Hematopoietic multipotent progenitor cell treated with erythropoietin and hydrocortisone succinate and interleukin-3 and kit ligand, for 8 days (in vitro differentiated cells): ENCODE results near the gene NSD1.
"Not testable (repeated sequence)": the region's sequence is repeated elsewhere in the genome, so short reads cannot be mapped to it uniquely, and the experiment has no call there.

Source experiments
- DNase-seq: peaks from one replicate; pipeline ENCODE4 v3.0.0-alpha.2; 2015

NSD1 gene

DNA sequence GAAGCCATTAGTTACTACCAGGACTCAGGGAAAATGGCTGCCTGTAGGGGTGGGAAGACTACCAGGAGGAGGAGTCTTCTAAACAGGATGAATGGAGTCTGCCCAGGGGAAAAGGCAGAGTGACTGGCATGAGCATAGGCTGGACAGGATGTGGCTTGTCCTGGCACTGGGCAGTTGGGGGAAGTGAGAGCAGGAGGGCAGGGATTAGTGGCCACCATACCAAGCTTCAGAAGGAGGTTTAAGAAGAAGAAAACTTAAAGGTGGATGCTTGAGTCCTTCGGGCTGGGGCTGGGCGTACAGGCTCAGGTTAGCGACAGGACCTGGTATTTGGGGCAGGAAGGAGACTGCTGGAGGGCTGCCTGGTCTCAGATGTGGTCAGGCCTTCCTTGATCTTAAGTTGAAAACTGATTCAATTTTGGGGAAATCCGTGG lies 5.0 kb upstream of the NSD1 start:
- DNase-seq: no peak

DNA sequence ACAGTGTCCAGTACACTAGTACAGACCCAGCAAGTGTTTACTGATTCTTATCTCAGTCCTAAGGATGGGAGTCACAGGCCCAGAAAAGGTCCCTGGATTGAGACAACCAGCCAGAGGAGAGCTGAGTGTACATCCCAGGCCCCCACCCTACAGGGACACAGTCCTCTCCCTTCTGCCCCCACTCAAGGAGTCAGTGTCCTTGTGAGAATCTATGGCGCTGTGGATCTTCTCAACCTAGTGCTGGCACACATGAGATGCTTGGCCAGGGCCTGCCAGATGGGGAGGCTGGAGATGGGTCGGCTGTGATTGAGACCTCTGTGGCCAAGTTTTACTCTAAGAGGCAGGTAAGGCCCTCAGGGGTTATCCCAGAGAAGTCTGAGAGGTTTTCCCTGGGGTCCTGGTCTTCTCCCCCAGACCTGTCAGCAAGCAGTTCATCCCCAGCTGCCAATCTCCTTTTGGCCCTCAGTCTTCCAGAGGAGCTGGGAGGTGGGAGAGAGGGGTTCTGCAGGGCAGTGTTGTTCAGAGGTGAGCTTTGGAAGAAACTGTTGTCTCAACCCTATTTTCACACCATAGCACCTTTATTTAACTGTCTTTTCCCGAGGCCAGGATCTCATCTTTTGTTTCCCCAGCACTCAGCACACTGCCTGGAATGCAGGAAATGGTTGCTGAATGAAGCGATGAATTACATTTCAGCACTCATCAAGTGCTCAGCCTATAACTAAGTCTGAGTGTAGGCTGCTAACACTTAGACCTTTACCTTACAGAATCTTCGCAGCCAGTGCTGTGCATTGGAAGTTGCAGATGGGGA lies 3.2 kb upstream of the NSD1 start:
- no peak for DNase-seq

DNA sequence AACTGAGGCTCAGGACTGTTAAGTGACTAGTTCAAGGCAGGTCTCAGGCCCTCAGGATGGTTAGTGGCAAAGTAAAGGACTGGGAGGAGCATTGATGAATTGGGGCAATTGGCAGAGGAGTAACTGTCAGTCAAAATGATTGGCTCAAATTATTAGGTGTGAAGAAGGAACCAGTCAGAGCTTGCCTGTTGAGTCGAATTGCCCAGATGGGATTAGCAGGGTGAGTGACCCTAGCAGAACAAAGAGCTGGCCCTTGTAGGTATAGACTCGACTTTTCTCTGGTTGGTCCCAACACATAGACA lies 2.6 kb upstream of the NSD1 start:
- no peak for DNase-seq

DNA sequence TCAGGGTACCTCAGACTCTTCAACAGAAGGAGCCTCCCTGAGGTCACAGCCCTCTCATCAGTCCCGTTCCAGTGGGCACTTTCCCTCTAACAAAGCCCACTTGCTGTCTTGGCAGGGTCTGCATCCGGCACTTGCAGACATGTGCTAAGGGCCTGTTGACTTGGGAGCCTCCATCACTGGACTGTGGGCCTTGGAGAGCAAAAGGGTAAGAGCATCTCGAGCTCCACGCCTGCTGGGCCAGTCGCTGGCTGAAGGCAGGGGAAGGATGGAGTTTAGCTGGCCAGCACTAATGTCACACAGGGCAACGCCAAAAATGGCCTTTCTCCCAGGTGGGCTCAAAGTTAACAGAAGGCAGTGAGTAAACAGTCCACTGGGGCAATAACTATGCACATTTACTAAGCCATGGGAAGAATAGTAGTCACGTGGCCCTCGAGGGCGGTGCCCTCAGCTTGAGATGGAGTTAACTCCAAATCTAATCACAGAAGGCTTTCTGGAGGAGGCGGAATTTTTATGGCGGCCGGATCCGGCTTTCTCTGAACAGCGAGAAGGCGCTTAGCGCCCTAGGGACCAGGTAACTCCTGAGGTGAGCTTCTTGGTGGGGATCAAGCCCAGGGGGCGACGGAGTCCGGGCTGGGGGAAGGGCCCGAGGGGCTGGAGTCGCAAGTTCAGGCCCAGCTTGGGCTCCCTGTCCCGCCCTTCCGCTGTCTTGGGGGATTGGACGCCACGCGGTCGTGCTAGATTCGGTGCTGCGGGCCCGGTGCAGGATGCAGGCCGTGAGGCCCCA lies 2.0 kb upstream of the NSD1 start:
- DNase-seq: no peak

DNA sequence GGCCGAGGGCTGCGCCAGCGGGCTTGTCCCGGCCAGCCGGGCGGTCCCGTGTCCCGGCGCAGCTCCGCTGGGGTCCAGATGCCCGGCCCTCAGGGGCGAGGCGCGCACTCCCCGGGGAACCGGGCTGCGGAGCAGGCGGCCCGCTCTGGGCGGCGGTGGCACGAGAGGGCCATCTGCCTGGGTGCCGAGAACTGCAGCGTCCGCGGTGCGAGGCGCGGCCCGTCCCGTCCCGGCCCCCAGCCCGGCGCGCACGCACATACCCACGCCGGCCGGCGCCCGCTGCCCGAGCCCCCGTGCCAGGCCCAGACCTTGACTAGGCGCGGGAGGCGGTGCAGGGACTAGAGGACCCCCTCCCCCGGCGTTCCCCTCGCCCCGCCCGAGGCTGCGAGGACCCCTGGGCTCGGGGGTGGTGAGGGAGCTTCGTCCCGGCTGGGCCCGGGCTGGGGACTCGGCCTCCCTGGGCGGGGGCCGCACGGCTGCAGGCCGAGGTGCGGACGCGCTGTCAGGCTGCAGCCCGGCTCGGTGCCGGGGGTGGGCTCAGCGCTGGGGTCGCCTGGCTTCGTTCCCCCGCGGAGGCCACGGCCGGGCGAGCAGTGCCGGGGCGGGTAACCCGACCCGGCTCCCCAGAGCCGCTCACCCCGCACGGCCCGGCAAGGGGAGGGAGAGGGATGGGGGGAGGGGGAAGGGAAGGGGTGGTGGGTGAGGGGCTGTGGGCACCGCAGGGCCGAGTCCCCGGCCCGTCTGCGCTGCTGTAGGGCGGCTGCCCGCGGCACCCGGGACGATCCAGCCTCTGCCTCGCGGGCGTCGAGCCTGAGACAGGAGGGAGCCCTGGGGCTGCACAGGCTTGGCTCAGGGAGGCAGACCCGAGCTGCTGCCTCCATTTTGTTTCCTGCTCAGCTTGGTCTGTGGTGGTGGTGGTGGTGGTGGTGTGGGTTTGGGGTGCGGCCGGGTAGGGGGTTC lies 1.2 kb upstream of the NSD1 start:
- peak; percentile 42 for DNase-seq

DNA sequence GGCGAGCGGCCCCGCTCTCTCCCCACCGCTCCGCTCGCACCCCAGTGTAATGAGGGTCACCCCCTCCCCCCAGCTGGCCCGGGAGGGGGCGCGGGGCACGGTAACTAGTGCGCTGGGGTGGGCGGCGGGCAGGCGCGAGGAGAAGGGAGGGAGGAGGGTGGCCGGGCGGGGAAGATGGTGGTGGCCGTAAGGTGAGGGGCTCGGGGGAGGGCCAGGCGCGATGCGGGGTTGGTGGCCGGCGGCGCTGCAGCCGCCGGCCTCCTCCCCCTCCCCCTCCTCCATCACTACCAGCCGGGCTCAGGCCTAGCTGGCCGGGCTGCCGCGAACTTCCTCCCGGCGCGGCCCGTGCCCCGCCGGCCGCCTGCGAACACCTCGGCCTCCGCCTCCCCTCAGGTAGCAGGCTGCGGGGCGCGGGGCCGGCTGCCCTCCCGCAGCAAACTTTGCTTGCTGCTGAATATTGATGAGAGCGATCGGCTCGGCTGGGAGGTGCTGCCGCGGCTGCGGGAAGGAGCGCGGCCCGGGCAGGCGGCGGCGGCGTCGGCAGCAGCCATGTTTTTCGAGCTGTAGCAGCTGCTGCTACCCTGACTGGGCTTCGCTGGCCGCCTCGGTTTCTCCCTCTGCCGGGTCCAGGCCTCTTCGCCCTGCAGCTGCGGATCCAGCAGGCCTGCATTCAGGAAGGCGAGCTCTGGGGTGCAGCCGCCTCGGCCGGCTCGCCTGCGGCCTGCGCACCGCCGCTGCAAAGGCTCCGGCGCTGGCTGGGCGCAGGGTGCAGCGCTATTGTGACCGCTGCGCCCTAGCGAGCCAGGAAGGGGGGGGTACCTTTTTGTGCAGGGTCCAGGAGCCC lies 502 bp downstream of the NSD1 start:
- DNase-seq: no peak

DNA sequence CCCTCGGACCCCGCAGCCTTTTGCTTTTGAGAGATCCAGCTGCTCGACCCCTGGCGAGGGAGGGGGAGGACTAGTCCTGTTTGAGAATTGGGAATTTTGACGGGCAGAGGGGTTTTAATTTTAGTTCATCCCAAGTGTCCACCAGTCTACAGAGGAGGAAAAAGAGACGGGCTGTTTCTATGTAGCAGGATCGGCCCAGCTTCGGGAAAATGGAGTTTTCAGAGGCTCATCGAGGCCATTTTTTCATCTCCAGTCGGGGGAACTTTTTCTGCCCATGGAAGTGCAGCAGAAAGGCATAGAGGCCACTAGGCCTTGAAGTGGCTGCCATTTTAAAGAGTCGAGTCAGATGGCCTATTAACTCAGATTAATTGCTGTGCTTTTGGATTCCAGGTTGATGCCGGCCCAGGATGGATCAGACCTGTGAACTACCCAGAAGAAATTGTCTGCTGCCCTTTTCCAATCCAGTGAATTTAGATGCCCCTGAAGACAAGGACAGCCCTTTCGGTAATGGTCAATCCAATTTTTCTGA lies 1.2 kb downstream of the NSD1 start:
- DNase-seq: peak; percentile 35

DNA sequence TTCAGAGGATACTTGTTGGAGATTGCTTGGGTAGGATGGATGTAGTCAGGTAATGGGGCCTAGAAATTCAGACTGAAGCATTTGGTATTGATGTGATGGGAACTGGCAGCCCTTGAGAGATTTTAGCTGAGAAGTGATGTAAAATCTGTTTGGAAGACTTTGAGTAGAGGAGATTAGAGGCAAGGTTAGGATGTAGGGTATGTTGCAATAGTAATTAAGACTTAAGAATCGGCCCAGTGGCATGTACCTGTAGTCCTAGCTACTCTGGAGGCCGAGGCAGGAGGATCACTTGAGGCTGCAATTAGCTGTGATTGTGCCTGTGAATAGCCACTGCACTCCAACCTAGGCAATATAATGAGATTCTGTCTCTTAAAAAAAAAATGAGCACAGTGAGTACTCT lies 6.7 kb downstream of the NSD1 start:
- no peak for DNase-seq

DNA sequence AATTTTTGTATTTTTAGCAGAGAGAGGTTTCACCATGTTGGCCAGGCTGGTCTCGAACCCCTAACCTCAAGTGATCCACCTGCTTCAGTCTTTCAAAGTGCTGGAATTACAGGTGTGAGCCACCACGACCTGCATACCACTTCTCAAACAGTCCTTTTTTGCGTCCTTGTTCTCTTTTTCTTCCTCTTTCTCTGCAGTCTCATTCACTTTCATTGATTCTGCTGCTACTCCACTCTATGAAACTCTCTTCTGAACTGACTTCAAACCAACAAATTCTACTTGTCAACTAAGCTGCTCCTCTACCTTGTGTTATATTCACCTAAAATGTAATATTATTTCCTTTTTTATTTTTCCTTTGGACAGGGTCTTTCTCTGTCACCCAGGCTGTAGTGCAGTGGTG lies 7.9 kb downstream of the NSD1 start:
- DNase-seq: no peak

DNA sequence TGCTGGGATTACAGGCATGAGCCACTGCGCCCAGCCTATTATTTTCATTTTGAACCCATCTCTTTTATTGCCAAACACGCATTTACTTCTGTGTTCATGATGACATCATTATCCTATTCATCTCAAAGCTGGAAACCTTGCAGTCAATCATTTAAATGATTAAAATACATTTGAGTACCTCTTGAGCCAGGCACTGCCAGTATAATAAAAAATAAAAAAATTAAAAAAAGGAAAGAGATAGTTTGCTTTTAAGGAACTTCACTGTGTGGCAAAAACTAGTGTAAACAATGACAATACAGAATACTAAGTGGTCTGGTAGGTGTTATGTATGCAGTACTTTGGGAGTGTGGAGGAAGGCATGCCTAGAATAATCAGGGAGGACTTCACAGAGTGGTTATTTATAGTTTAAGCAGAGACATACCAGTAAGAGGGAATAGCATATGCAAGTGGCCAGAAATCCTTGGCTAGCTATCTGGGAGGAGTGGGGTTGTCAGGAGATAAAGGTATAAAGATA lies 8.6 kb downstream of the NSD1 start:
- DNase-seq: no peak

DNA sequence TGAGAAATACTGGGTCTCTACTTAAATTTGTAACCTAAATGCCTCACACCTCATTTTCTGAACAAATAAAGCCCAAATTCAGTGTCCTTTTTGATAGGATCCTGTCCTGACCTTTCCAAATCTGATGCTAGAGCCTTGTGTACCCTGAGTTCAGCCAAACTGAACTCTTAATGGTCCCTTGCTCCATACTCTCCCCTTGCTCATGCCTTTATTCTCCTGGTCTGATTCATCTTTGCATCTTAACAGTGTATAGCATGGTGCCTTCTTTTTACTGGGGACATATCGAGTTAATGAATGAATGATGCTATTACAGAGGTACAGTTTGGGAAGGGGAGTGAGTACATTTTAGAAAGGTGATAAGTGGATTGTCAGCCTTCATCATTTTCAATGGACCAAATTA lies 9.2 kb downstream of the NSD1 start:
- DNase-seq: no peak

DNA sequence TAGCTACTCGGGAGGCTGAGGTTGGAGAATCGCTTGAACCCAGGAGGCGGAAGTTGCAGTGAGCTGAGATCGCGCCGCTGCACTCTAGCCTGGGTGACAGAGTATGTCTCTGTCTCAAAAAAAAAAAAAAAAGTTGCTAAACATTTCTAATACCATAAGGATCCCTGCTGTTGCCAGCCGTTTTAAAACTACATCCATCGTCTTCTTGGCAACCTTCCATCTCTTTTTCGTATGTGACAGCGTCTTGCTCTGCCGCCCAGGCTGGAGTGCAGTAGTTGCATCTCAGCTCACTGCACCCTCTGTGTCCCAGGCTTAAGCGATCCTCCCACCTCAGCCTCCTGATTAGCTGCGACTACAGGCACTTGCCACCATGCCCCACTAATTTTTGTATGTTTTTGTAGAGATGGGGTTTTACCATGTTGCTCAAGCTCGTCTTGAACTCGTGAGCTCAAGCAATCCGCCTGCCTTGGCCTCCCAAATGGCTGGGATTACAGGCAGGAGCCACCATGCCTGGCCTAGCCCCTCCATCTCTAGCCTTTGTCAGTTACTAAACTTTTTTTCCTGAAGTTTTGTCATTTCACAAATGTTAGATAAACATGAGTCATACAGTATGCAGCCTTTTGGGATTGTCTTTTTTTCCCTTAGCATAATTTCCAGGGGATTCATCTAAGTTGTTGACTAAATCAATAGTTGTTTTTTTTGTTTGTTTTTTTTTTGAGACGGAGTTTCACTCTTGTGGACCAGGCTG lies 13.5 kb downstream of the NSD1 start:
- no peak for DNase-seq

DNA sequence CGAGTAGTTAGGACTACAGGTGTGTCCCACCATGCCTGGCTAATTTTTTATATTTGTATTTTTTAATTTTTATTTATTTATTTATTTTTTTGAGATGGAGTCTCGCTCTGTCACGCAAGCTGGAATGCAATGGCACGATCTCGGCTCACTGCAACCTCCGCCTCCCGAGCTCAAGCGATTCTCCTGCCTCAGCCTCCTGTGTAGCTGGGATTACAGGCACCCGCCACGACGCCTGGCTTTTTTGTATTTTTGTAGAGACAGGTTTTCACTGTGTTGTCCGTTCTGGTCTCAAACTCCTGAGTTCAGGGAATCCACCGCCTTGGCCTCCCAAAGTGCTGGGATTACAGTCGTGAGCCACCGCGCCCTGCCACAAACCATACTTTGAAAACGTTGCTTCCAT lies 16.5 kb downstream of the NSD1 start:
- not testable (repeated sequence) for DNase-seq

DNA sequence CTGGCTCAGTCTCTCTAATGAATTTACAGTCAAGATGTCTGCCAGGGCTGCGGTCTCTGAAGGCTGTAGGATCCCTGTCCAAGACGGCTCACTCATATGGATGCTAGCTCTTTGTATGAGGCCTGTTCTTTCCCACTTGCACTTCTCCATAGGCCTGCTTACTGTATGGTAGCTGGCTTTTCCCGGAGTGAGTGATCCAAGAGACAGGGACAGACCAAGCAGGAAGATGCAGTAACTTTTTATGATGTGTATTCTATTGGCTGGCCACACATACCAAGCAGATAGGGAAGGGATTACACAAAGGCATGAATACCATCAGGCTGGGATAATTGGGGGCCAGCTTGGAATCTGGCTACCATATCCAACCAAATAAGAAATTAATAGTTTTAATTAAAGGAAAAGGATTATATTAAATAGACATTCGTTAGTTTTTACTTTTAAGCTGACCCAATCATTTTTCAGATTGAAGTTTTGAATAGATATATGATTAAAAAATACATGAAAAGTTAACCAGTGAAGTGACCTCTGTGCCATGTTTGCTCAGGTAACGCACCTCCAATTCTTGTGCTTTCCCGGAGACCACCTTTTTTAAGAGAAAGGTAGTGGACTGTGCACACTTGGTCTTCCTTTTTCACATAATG lies 20.6 kb downstream of the NSD1 start:
- no peak for DNase-seq

DNA sequence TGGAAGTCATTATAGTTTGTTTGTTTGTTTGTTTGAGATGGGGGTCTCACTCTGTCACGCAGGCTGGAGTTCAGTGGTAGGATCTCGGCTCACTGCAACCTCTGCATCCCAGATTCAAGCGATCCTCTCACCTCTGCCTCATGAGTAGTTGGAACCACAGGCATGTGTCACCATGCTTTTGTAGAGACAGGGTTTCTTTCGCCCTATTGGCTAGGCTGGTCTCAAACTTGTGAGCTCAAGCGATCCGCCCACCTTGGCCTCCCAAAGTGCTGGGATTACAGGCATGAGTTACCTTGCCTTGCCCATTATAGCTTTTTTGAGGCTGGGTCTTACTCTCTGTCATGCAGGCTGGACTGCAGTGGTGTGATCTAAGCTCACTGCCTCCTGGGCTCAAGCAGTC lies 28.8 kb downstream of the NSD1 start:
- DNase-seq: no peak

DNA sequence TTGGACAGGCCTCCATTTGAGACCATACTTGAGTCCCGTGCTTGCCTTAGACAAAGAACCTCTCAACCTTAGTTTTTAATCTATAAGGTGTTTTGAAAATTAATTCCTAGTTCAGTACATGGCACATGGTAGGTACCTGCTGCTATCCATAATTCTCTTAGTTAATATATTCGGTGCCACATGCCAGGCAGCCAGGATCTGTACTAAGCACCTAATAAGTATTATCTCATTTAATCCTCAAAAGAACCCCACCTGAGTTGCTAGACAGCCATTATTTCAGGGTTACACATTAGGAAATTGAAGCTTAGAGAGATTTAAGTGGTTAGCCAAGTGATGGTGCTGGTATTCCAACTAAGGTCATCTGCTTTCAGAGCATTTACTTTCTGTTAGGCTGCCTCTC lies 29.9 kb downstream of the NSD1 start:
- DNase-seq: no peak

DNA sequence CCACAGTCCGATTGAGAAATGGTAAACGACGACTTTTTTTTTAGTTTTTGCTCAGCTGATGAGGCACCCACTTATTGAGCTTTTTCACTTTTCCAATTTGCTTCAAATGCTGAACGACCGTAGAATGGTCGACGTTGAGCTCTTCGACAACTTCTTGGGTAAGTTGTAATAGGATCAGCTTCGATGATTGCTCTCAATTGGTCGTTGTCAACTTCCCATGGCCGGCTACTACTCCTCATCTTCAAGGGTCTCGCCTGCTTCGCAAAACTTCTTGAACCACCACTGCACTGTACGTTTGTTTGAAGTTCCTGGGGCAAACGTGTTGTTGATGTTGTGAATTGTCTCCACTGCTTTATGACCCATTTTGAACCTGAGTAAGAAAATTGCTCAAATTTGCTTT lies 35.7 kb downstream of the NSD1 start:
- DNase-seq: no peak

DNA sequence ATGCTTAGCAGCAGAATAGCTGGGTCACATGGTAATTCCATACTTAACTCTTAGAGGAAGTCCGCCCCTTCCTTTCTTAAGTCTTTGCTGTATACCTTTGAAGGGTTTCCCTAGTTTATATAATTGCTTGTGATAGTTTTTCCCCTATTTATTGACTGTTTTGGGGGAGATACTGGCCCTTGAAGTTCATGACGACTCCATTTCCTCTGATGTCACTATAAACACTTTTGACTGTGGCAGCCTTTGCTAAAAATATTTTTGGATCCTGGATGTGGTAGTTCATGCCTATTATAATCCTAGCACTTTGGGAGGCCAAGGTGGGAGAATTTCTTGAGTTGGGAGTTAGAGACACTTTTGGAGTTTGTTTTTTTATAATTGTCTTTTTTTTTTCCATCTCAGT lies 38.4 kb downstream of the NSD1 start:
- no peak for DNase-seq

DNA sequence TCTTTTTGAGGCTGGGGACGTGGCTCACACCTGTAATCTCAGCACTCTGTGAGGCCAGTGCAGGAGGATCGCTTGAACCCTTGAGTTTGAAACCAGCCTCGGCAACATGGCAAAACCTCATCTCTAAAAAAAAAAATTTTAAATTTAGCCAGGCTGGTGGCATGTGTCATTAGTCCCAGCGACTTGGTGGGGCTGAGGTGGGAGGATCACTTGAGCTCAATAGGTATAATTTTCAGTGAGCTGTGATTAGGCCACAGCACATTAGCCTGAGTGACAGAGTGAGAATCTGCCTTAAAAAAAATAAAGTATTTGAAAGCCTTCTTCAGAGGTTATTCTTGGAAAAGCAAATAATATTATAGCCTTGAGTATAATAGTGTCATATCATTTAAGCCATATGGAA lies 41.8 kb downstream of the NSD1 start:
- no peak for DNase-seq

DNA sequence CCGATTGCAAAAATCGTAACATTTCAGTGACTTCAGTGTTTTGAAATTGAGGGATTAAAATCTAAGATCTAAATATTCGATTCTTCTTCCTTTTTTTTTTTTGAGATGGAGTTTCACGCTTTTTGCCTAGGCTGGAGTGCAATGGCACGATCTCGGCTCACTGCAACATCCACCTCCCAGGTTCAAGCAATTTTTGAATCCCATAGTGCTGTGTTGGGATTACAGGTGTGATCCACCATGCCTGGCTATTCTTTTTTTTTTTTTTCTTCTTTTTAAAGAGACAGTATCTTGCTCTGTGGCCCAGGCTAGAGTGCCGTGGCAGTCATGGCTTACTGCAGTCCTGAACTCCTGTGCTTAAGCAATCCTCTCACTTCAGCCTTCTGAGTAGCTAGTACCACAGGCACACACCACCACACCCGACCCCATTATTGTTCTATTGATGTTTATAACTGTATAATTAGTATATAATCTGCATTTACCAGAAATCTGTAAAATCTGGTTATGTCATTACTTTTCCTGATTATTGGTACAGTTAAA lies 42.7 kb downstream of the NSD1 start:
- DNase-seq: no peak
